Retinal pigment epithelial cell (primary cell): ENCODE data around the gene WNT7A.

ENCODE experiments used
- DNase-seq: peaks from one replicate; pipeline ENCODE4 v3.0.0-alpha.2; 2010; ENCODE audit warnings: low read depth
- H3K4me3 ChIP-seq: 2 replicates; pipeline ENCODE4 v1.5.1; 2011; ENCODE audit warnings: mild to moderate bottlenecking, low read length, control low read depth, moderate library complexity
- TF ChIP-seq, protein P1 (sequence below): conservative IDR thresholded peaks from 2 replicates; pipeline ENCODE4 v1.5.1; 2011; ENCODE audit warnings: low read depth, low read length, control low read depth, inconsistent platforms

The WNT7A gene

DNA sequence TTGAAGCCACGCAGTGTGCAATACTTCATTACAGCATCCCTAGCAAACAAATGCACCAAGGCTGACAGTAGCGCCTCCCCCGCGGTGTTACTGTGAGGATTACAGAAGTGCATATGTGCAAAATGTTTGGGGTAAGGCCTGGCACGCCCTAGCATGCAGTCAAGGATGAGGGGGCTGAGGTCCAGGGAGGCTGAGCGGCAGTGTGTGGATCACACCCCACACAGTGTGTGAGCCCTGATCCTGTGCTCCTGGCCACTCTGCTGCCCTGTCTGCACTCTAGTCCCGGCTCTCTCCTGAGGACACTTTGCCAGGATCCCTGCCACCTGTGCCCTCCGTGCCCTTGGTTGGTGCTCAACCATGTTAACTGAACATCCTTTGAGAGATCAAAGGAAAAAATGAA, 71.3 kb downstream of the WNT7A start:
- TF ChIP-seq, protein P1, sequence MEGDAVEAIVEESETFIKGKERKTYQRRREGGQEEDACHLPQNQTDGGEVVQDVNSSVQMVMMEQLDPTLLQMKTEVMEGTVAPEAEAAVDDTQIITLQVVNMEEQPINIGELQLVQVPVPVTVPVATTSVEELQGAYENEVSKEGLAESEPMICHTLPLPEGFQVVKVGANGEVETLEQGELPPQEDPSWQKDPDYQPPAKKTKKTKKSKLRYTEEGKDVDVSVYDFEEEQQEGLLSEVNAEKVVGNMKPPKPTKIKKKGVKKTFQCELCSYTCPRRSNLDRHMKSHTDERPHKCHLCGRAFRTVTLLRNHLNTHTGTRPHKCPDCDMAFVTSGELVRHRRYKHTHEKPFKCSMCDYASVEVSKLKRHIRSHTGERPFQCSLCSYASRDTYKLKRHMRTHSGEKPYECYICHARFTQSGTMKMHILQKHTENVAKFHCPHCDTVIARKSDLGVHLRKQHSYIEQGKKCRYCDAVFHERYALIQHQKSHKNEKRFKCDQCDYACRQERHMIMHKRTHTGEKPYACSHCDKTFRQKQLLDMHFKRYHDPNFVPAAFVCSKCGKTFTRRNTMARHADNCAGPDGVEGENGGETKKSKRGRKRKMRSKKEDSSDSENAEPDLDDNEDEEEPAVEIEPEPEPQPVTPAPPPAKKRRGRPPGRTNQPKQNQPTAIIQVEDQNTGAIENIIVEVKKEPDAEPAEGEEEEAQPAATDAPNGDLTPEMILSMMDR: no peak
- H3K4me3 ChIP-seq: no peak overlapping the region
- no peak for DNase-seq

- no peak overlapping the region for H3K4me3 ChIP-seq
- DNase-seq: no peak
- TF ChIP-seq, protein P1: no peak
Observed at GRCh38 chr3:13801361-13802204, 78.3 kb downstream of the WNT7A start.

- TF ChIP-seq, protein P1: no peak
- DNase-seq: no peak
- no peak overlapping the region for H3K4me3 ChIP-seq
Observed at GRCh38 chr3:13800064-13800463, 79.8 kb downstream of the WNT7A start.

- H3K4me3 ChIP-seq: no peak overlapping the region
- TF ChIP-seq, protein P1: no peak
- no peak for DNase-seq
Observed at GRCh38 chr3:13798401-13798800, 81.5 kb downstream of the WNT7A start.

DNA sequence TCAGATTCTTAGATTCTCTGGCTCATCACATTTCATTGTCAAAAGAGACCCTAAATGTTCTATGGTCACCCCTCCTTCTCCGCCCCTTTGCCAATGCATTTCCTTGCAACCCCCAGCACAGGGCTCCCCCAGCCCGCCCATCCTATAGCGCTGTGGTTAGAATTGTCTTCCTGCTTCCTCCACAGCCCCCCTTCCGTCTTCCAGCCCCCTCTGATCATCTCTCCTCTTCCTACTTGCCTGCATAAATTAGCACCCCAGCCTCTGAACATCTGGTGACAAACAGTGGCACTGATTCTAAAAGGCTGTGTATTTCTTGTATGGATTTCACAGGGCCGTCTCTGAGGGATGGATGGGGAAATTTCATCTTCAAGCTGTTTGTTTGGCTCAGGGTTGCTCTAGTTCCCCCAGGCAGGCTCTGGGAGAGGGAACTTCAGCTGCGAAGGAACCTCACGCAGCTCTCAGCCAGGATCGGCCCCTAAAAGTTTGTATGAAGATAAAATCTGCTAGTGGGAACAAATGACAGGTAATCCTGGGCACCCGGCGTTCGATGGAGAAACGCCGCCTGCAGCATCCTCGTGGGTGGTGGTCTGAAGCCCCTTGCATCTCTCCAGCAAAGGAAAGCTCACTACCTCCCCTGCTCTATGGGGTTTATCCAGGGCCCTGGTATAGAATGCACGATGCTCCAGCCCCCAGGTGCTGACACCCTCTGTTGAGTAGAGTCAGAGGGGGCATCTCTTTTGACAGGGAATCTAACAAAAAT, 83.0 kb downstream of the WNT7A start:
- TF ChIP-seq, protein P1: no peak
- no peak overlapping the region for H3K4me3 ChIP-seq
- no peak for DNase-seq

GRCh38 chr3:13795816-13796215, 84.1 kb downstream of the WNT7A start:
- TF ChIP-seq, protein P1: no peak
- no peak overlapping the region for H3K4me3 ChIP-seq
- DNase-seq: no peak

DNA sequence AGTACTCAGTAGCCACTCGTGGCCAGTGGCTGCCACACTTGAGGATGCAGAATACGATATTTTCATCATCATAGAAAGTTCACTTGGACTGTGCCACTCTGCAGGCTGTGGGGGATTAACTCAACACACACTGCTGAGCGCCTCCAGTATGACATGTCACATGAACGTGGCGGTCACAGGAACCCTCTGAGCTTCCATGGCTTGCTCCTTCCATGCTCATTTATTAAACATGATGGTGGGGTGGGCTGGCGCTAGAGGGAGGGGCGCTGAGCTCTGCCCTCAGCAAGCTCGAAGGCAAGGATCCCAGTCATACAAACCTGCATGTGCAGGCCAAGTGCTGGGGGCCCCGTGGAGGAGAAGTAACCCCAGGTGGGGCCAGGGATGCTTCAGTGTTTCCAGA, 85.5 kb downstream of the WNT7A start:
- no peak overlapping the region for H3K4me3 ChIP-seq
- TF ChIP-seq, protein P1: no peak
- DNase-seq: no peak
